IPS-20b (cell line): Measurements from ENCODE around the gene DSEL.

Source experiments
- H3K27ac ChIP-seq: one replicate; pipeline ENCODE4 v1.5.1; 2013; ENCODE audit warnings: low read length
- H3K27me3 ChIP-seq: 2 replicates; pipeline ENCODE4 v1.6.1; 2013; ENCODE audit warnings: mild to moderate bottlenecking, low read length, inconsistent platforms; ENCODE audit not compliant: insufficient read depth
- H3K36me3 ChIP-seq: 2 replicates; pipeline ENCODE4 v1.6.1; 2013; ENCODE audit warnings: low read depth, mild to moderate bottlenecking, inconsistent platforms, low read length, moderate library complexity; ENCODE audit not compliant: insufficient read depth
- H3K4me1 ChIP-seq: 2 replicates; pipeline ENCODE4 v1.6.1; 2013; ENCODE audit warnings: mild to moderate bottlenecking, control low read depth, inconsistent platforms, low read length, moderate library complexity; ENCODE audit not compliant: insufficient read depth
- H3K4me3 ChIP-seq: 2 replicates; pipeline ENCODE4 v1.5.1; 2013; ENCODE audit warnings: mild to moderate bottlenecking, low read length, inconsistent platforms
- H3K9ac ChIP-seq: 2 replicates; pipeline ENCODE4 v1.6.1; 2013; ENCODE audit warnings: low read depth, mild to moderate bottlenecking, inconsistent platforms, low read length, moderate library complexity
- H3K9me3 ChIP-seq: 2 replicates; pipeline ENCODE4 v1.6.1; 2013; ENCODE audit warnings: mild to moderate bottlenecking, low read depth, low read length, inconsistent platforms; ENCODE audit not compliant: insufficient read depth

Gene DSEL

DNA sequence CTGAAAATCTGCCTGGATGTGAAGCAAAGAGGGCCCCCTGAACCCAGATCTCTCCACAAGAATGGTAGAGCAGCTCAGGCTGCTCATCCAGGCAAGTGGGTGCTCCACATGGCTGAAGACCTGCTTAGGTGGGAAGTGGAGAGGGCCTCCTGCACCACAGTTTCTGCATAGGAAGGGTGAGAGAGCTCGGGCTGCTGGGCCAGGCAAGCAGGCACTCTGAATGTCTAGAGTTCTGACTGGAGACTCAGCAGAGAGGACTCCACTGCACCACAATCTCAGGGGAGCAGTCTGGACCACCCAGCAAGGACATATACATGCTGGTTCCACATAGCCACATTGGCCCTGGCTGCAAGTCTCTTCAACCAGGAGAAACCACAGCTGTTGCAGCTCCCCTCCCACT is 52.0 kb downstream of the DSEL start:
- no peaks in the 10 kb centered on the region for H3K36me3 ChIP-seq
- no peaks in the 10 kb centered on the region for H3K27me3 ChIP-seq
- H3K4me1 ChIP-seq = peaks cover 7% of the 10 kb centered on the region; the same call in 1 of the 2 replicates
- no peak overlapping the region for H3K27ac ChIP-seq
- H3K4me3 ChIP-seq = no peak overlapping the region
- H3K9me3 ChIP-seq = no peaks in the 10 kb centered on the region
- H3K9ac ChIP-seq = no peak overlapping the region

DNA sequence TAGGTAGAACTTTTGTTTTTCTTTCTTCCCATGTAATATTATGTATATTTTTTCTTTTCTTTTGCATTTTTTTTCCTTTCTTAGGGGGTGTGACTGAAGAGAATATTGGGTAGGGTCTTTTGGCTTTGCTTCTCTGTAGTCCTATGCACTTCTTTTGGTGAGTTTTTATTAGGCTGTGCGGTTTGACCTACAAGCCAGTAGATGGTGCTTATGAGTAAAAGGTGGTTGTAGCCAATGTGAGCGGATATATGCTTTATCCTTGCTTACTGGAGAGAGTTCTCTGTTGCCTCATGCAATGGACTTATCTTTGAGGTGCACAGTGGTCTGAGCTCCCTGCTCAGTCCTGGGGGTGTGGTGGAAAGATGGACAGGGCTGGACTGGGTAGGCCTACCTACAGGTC is 52.7 kb downstream of the DSEL start:
- Histone ChIP-seq H3K27ac (no peak overlapping the region), H3K27me3 (no peaks in the 10 kb centered on the region), H3K9ac (no peak overlapping the region), H3K9me3 (no peaks in the 10 kb centered on the region), H3K4me3 (no peak overlapping the region), H3K36me3 (no peaks in the 10 kb centered on the region), H3K4me1 (peaks cover 7% of the 10 kb centered on the region; the same call in 1 of the 2 replicates)

DNA sequence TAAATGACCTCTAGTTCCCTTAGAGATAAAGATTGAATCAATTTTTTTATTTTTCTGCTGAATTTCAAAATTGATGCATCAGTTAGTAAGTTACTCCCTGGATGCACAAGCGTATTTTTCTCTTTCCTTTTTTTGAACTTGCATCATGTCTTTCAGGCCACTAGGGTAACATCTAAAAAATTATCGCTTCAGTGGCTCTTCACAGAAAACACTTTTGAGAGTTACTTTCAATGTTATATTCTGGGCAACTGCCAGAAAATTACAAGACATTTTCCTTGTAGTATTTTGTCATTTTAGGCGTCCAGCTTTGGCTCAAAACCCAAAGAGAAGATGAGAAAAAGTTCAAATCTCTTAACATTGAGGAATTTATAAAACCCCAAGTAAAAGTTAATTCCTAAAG is 59.8 kb downstream of the DSEL start:
- Histone ChIP-seq H3K36me3 (no peaks in the 10 kb centered on the region), H3K4me1 (peaks cover 5% of the 10 kb centered on the region; the same call in 1 of the 2 replicates), H3K9ac (no peak overlapping the region), H3K4me3 (no peak overlapping the region), H3K9me3 (no peaks in the 10 kb centered on the region), H3K27ac (no peak overlapping the region), H3K27me3 (no peaks in the 10 kb centered on the region)
